K562 (cell line): ENCODE results near the gene UCKL1.

Experiments used
- EP300 ChIP-seq: IDR thresholded peaks from 2 replicates; pipeline ENCODE4 v1.6.1; 2012; ENCODE audit warnings: low read length, improper control_type of control experiment
- SETDB1 ChIP-seq: IDR thresholded peaks from one replicate; pipeline ENCODE4 v1.6.1; 2012; ENCODE audit warnings: low read length, control low read depth, inconsistent platforms
- ZNF174 ChIP-seq: fragments of 250-450 bp; sonication (Bioruptor Pico); IDR thresholded peaks from 2 replicates; pipeline ENCODE4 v1.4.0; 2020; ENCODE audit warnings: mild to moderate bottlenecking
- TF ChIP-seq, protein P1 (sequence below): fragments of 150-350 bp; conservative IDR thresholded peaks from 2 replicates; pipeline ENCODE4 v1.6.1; 2014; ENCODE audit warnings: low read length

- TF ChIP-seq ZNF174 = no peak
- no peak for TF ChIP-seq SETDB1
- no peak for TF ChIP-seq EP300
- TF ChIP-seq, protein P1, sequence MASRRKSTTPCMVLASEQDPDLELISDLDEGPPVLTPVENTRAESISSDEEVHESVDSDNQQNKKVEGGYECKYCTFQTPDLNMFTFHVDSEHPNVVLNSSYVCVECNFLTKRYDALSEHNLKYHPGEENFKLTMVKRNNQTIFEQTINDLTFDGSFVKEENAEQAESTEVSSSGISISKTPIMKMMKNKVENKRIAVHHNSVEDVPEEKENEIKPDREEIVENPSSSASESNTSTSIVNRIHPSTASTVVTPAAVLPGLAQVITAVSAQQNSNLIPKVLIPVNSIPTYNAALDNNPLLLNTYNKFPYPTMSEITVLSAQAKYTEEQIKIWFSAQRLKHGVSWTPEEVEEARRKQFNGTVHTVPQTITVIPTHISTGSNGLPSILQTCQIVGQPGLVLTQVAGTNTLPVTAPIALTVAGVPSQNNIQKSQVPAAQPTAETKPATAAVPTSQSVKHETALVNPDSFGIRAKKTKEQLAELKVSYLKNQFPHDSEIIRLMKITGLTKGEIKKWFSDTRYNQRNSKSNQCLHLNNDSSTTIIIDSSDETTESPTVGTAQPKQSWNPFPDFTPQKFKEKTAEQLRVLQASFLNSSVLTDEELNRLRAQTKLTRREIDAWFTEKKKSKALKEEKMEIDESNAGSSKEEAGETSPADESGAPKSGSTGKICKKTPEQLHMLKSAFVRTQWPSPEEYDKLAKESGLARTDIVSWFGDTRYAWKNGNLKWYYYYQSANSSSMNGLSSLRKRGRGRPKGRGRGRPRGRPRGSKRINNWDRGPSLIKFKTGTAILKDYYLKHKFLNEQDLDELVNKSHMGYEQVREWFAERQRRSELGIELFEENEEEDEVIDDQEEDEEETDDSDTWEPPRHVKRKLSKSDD = no peak
Measured at GRCh38 chr20:63920226-63920625, 36.0 kb downstream of the UCKL1 start.
